Mucosa of descending colon (tissue), 3 donors: ENCODE results near the gene GABBR1. TPM values are rescaled to one million over a fixed set of nuclear protein-coding genes. Genes with fewer than 3 reads are reported as not detected.
"Not testable (repeated sequence)": the region's sequence is repeated elsewhere in the genome, so short reads cannot be mapped to it uniquely, and the experiment has no call there.

Experiments
- ATAC-seq: fragments of 200-7000 bp; cut with Tn5 transposase; one replicate; pipeline ENCODE4 v1.9.1; 2020; ENCODE audit warnings: mild to moderate bottlenecking, moderate library complexity
- DNase-seq, 3 donors: peaks; one replicate each; pipeline ENCODE4 v3.0.0-alpha.2; 2020
- H3K36me3 ChIP-seq: fragments of 200-600 bp; one replicate; pipeline ENCODE4 v1.8.0; 2021; ENCODE audit warnings: low read depth, mild to moderate bottlenecking
- H3K4me1 ChIP-seq: fragments of 200-600 bp; one replicate; pipeline ENCODE4 v1.8.0; 2021; ENCODE audit warnings: low read depth, mild to moderate bottlenecking
- H3K4me3 ChIP-seq: fragments of 200-600 bp; one replicate; pipeline ENCODE4 v1.8.0; 2021; ENCODE audit warnings: mild to moderate bottlenecking
- H3K9me3 ChIP-seq: fragments of 200-600 bp; one replicate; pipeline ENCODE4 v1.8.0; 2021; ENCODE audit warnings: mild to moderate bottlenecking
- CTCF ChIP-seq: fragments of 200-600 bp; IDR thresholded peaks from one replicate; pipeline ENCODE4 v1.8.0; 2022; ENCODE audit warnings: antibody characterized with exemption, mild to moderate bottlenecking
- intact Hi-C, 2 donors: fragments of 100-400 bp; cut with DNase I in 1 of 2; cut with micrococcal nuclease in 1 of 2; formaldehyde crosslinking; loops; one replicate each; pipeline versions ENCODE4 v1.11.0 to v1.11.1; 2022; cut with DNase I, micrococcal nuclease
- total RNA-seq, 3 donors: library from RNA; stranded (reverse); fragmentation: NEBNext Ultra II Directional in 2 of 3; extraction: Animal tissue kit (Norgen Biotek cat#: 25700) in 2 of 3; gene quantifications; one replicate each; pipeline versions ENCODE4 v1.2.1 to v1.2.4, GENCODE V29; 2021 to 2023
- donor health status: DM: no; HTN: no; CAD: no; lungs with moderate emphysema.
- donor health status: DM: no; HTN: no; CAD: no.
- donor health status: DM: no; HTN: yes; CAD: no.

The GABBR1 gene
- total RNA-seq, 3 donors from 2014 or later, result 12.2 to 62.5 (median 21.8) TPM

- intact Hi-C loops, result no loop called here
These were observed 45.1 kb upstream of the GABBR1 start for GRCh38 chr6:29678114-29678513.

GRCh38 chr6:29676981-29677601, 44.1 kb upstream of the GABBR1 start:
- no peak for ATAC-seq

More at GRCh38 chr6:29678114-29678513, 45.1 kb upstream of the GABBR1 start:
- Histone ChIP-seq H3K4me3 (no peak overlapping the region), H3K36me3 (no peaks in the 10 kb centered on the region), H3K9me3 (no peaks in the 10 kb centered on the region), H3K4me1 (no peaks in the 10 kb centered on the region)
- no peak for TF ChIP-seq CTCF
- ATAC-seq (no peak), DNase-seq (no peak)

GRCh38 chr6:29675561-29675960, 42.6 kb upstream of the GABBR1 start:
- Histone ChIP-seq H3K9me3 (no peaks in the 10 kb centered on the region), H3K4me1 (no peaks in the 10 kb centered on the region), H3K36me3 (no peaks in the 10 kb centered on the region), H3K4me3 (no peak overlapping the region)
- ATAC-seq (no peak), DNase-seq (no peak)
- no peak for TF ChIP-seq CTCF
- intact Hi-C loops, result no loop called here

More at GRCh38 chr6:29676981-29677601, 44.1 kb upstream of the GABBR1 start:
- Histone ChIP-seq H3K4me3 (no peak overlapping the region), H3K9me3 (no peaks in the 10 kb centered on the region), H3K36me3 (no peaks in the 10 kb centered on the region), H3K4me1 (no peaks in the 10 kb centered on the region)
- no peak for DNase-seq
- intact Hi-C loops, result no loop called here
- TF ChIP-seq CTCF, result no peak

GRCh38 chr6:29674008-29674407, 41.0 kb upstream of the GABBR1 start:
- no peak for DNase-seq
- H3K4me1 ChIP-seq, result no peaks in the 10 kb centered on the region
- no peak overlapping the region for H3K4me3 ChIP-seq
- ATAC-seq, result no peak
- no peak for TF ChIP-seq CTCF
- intact Hi-C loops, result no loop called here
- H3K36me3 ChIP-seq, result no peaks in the 10 kb centered on the region
- H3K9me3 ChIP-seq, result no peaks in the 10 kb centered on the region

- intact Hi-C loops, result no loop called here
- no peaks in the 10 kb centered on the region for H3K36me3 ChIP-seq
- no peak overlapping the region for H3K4me3 ChIP-seq
- ATAC-seq, result no peak
- no peaks in the 10 kb centered on the region for H3K4me1 ChIP-seq
- TF ChIP-seq CTCF, result no peak
- DNase-seq, result no peak
- H3K9me3 ChIP-seq, result no peaks in the 10 kb centered on the region
These were observed 40.2 kb upstream of the GABBR1 start for GRCh38 chr6:29673161-29673560.

- H3K9me3 ChIP-seq, H3K4me3 ChIP-seq, intact Hi-C loops, H3K4me1 ChIP-seq, H3K36me3 ChIP-seq, ATAC-seq, DNase-seq: not testable (repeated sequence)
These were observed 39.1 kb upstream of the GABBR1 start for GRCh38 chr6:29672116-29672515.
